ENCODE measurements around the gene STRC.

STRC gene

GRCh38 chr15:43550527-43551363 is 67.9 kb downstream of the STRC start:
- TF ChIP-seq MAX (IDR thresholded peaks at IDR 0.05; ENCODE audit: low read depth, low read length) (no peak), POLR2A (IDR thresholded peaks at IDR 0.05; ENCODE audit: extremely low read depth, insufficient read length) (no peak), CTCF (IDR thresholded peaks at IDR 0.05; ENCODE audit: low read depth, low read length) (no peak), MYC (IDR thresholded peaks at IDR 0.05; ENCODE audit: low read depth, low read length) (no peak)
- no peak for DNase-seq (ENCODE audit: low read depth)
- no peak overlapping the region for H3K4me3 ChIP-seq (ENCODE audit: low read depth, low read length)

All from NB4 (cell line).